HEK293 (cell line): ENCODE data around the gene RRP1B.

Source experiments
- GLI2 ChIP-seq: fragments of 450-650 bp; formaldehyde crosslinking; IDR thresholded peaks from 2 replicates; pipeline ENCODE4; 2017; ENCODE audit warnings: missing biosample characterization, missing genetic modification characterization, low read depth, borderline replicate concordance
- KLF1 ChIP-seq: fragments of 450-650 bp; formaldehyde crosslinking; IDR thresholded peaks from 2 replicates; pipeline ENCODE4 v1.5.1; 2016; ENCODE audit warnings: missing biosample characterization, missing genetic modification characterization
- MEIS1 ChIP-seq: sonication (generic); formaldehyde crosslinking; IDR thresholded peaks from 2 replicates; pipeline ENCODE4 v1.8.1; 2022; ENCODE audit warnings: missing genetic modification reagents, mild to moderate bottlenecking, borderline replicate concordance
- ZEB2 ChIP-seq: fragments of 450-650 bp; formaldehyde crosslinking; IDR thresholded peaks from 2 replicates; pipeline ENCODE4 v1.5.1; 2016; ENCODE audit warnings: missing biosample characterization, missing genetic modification characterization
- ZFP37 ChIP-seq: fragments of 450-650 bp; formaldehyde crosslinking; IDR thresholded peaks from 2 replicates; pipeline ENCODE4 v1.5.1; 2016; ENCODE audit warnings: missing biosample characterization, missing genetic modification characterization
- ZNF138 ChIP-seq: fragments of 450-650 bp; formaldehyde crosslinking; IDR thresholded peaks from 2 replicates; pipeline ENCODE4 v1.5.1; 2016; ENCODE audit warnings: missing biosample characterization, missing genetic modification characterization, borderline replicate concordance
- ZNF214 ChIP-seq: fragments of 450-650 bp; formaldehyde crosslinking; IDR thresholded peaks from 2 replicates; pipeline ENCODE4 v1.5.1; 2017; ENCODE audit warnings: missing biosample characterization, mild to moderate bottlenecking, missing genetic modification characterization, borderline replicate concordance
- ZNF510 ChIP-seq: fragments of 450-650 bp; formaldehyde crosslinking; IDR thresholded peaks from 2 replicates; pipeline ENCODE4 v1.5.1; 2018; ENCODE audit warnings: mild to moderate bottlenecking, missing genetic modification characterization, missing biosample characterization; ENCODE audit not compliant: insufficient replicate concordance
- TF ChIP-seq, protein P1 (sequence below): fragments of 450-650 bp; formaldehyde crosslinking; IDR thresholded peaks from 2 replicates; pipeline ENCODE4 v1.5.1; 2016; ENCODE audit warnings: missing biosample characterization, missing genetic modification characterization
- TF ChIP-seq, protein P2 (sequence below): fragments of 450-650 bp; formaldehyde crosslinking; optimal IDR thresholded peaks from 2 replicates; pipeline ENCODE3; 2016; ENCODE audit warnings: missing biosample characterization, mild to moderate bottlenecking, missing genetic modification characterization

DNA sequence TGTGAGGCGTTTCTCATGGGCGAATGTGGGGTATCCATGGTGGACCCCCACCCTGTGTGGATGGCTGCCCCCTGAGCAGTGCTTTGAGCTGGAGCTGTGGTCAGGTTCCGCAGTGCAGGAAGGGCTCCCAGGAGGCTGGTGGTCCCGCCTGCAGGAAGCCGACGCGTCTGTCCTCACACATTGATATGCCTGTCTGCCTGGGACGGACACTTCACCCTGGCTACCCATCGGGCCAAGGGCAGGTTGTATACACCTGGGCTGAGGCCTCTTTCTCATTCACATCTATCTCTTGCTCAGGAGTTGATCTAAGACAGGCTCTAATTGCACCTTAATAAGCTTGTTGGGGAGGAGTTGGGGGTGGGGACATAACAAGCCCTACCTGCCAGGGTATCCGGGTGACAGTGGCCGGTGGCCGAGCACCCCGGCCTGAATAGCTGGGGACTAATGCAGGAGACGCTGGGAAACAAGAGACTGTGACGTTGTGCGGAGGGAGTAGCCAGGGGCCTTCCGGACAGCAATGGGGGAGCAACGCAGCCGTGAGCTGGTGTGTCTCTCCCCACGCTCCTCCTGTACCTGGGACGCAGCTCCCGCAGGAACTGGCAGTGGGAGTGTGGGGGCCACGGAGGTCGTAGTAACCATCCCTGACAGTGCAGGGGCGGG lies 81.3 kb downstream of the RRP1B start:
- TF ChIP-seq, protein P1, sequence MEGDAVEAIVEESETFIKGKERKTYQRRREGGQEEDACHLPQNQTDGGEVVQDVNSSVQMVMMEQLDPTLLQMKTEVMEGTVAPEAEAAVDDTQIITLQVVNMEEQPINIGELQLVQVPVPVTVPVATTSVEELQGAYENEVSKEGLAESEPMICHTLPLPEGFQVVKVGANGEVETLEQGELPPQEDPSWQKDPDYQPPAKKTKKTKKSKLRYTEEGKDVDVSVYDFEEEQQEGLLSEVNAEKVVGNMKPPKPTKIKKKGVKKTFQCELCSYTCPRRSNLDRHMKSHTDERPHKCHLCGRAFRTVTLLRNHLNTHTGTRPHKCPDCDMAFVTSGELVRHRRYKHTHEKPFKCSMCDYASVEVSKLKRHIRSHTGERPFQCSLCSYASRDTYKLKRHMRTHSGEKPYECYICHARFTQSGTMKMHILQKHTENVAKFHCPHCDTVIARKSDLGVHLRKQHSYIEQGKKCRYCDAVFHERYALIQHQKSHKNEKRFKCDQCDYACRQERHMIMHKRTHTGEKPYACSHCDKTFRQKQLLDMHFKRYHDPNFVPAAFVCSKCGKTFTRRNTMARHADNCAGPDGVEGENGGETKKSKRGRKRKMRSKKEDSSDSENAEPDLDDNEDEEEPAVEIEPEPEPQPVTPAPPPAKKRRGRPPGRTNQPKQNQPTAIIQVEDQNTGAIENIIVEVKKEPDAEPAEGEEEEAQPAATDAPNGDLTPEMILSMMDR = no peak
- no peak for TF ChIP-seq ZNF510 (tag by site-specific recombination)
- TF ChIP-seq ZFP37 (tag by site-specific recombination) = no peak
- TF ChIP-seq KLF1 = no peak
- TF ChIP-seq ZNF214 (tag by site-specific recombination) = no peak
- TF ChIP-seq, protein P2, sequence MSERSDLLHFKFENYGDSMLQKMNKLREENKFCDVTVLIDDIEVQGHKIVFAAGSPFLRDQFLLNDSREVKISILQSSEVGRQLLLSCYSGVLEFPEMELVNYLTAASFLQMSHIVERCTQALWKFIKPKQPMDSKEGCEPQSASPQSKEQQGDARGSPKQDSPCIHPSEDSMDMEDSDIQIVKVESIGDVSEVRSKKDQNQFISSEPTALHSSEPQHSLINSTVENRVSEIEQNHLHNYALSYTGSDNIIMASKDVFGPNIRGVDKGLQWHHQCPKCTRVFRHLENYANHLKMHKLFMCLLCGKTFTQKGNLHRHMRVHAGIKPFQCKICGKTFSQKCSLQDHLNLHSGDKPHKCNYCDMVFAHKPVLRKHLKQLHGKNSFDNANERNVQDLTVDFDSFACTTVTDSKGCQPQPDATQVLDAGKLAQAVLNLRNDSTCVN (tag by site-specific recombination) = no peak
- no peak for TF ChIP-seq ZEB2 (tag by site-specific recombination)
- TF ChIP-seq ZNF138 (tag by site-specific recombination) = no peak
- no peak for TF ChIP-seq MEIS1 (CRISPR knock-in tag)
- TF ChIP-seq GLI2 (tag by site-specific recombination) = no peak
